Endodermal cell (in vitro differentiated cells): ENCODE results near the gene QRICH1. TPM values are rescaled to one million over a fixed set of nuclear protein-coding genes. Genes with fewer than 3 reads are reported as not detected.

Source experiments
- DNase-seq: peaks from one replicate; pipeline ENCODE4 v3.0.0-alpha.2; 2017
- H3K27ac ChIP-seq: 2 replicates; pipeline ENCODE4 v1.5.1; 2013; ENCODE audit warnings: mild to moderate bottlenecking, low read depth, low read length, moderate library complexity
- H3K27me3 ChIP-seq: 2 replicates; pipeline ENCODE4 v1.6.1; 2013; ENCODE audit warnings: mild to moderate bottlenecking, low read length, moderate library complexity; ENCODE audit not compliant: insufficient read depth, control insufficient read depth, poor library complexity, severe bottlenecking
- H3K36me3 ChIP-seq: 2 replicates; pipeline ENCODE4 v1.7.0; 2013; ENCODE audit warnings: mild to moderate bottlenecking, low read length, moderate library complexity; ENCODE audit not compliant: control insufficient read depth, insufficient read depth
- H3K4me1 ChIP-seq: one replicate; pipeline ENCODE4 v1.7.0; 2013; ENCODE audit warnings: low read length; ENCODE audit not compliant: control insufficient read depth, insufficient read depth
- H3K4me3 ChIP-seq: 2 replicates; pipeline ENCODE4 v1.5.1; 2013; ENCODE audit warnings: mild to moderate bottlenecking, low read length, moderate library complexity
- H3K9ac ChIP-seq: 2 replicates; pipeline ENCODE4 v1.6.1; 2013; ENCODE audit warnings: mild to moderate bottlenecking, low read length, moderate library complexity; ENCODE audit not compliant: poor library complexity, severe bottlenecking; ENCODE audit errors: extremely low read depth
- H3K9me3 ChIP-seq: 2 replicates; pipeline ENCODE4 v1.6.1; 2013; ENCODE audit warnings: mild to moderate bottlenecking, low read length, moderate library complexity; ENCODE audit not compliant: control insufficient read depth
- H3K27ac Mint-ChIP-seq: 2 replicates; pipeline ENCODE4 v1.8.0; 2020; ENCODE audit warnings: mixed read lengths
- H3K27me3 Mint-ChIP-seq: 2 replicates; pipeline ENCODE4 v1.8.0; 2021; ENCODE audit warnings: mild to moderate bottlenecking, mixed read lengths; ENCODE audit not compliant: insufficient read depth
- H3K36me3 Mint-ChIP-seq: 2 replicates; pipeline ENCODE4 v1.8.0; 2020; ENCODE audit warnings: low read depth, mixed read lengths
- H3K4me1 Mint-ChIP-seq: 2 replicates; pipeline ENCODE4 v1.8.0; 2020; ENCODE audit warnings: mixed read lengths
- H3K4me3 Mint-ChIP-seq: 2 replicates; pipeline ENCODE4 v1.8.0; 2020; ENCODE audit warnings: mild to moderate bottlenecking, moderate library complexity, mixed read lengths
- H3K9me3 Mint-ChIP-seq: 2 replicates; pipeline ENCODE4 v1.8.0; 2020; ENCODE audit warnings: mild to moderate bottlenecking, mixed read lengths
- CTCF ChIP-seq: fragments of 200-600 bp; sonication (generic); conservative IDR thresholded peaks from 2 replicates; pipeline ENCODE4 v1.5.0; 2021; ENCODE audit warnings: antibody characterized with exemption, mild to moderate bottlenecking
- WGBS, 2 experiments: methylation state at CpG; one replicate each; pipeline versions ENCODE4 v1.1.5 to v1.1.7; 2013; ENCODE audit warnings: missing lambda C conversion rate in 2 of 2, mixed read lengths in 1 of 2; ENCODE audit not compliant: insufficient coverage in 1 of 2, insufficient read length in 1 of 2; 5-methylcytosine and 5-hydroxymethylcytosine counted together
- total RNA-seq, 2 donors: library from RNA; stranded (reverse); fragmentation: NEBNext Ultra II Directional in 1 of 2; extraction: Animal tissue kit (Norgen Biotek cat#: 25700) in 1 of 2; gene quantifications; 2 replicates in 1 of 2; 3 replicates in 1 of 2; pipeline ENCODE4 v1.2.1, GENCODE V29; 2021

QRICH1 gene
- total RNA-seq, 2 donors from 2014 or later, result 127 to 155 TPM

- Histone ChIP-seq H3K27ac (no peak overlapping the region), H3K9me3 (no peaks in the 10 kb centered on the region), H3K4me1 (peaks cover 6% of the 10 kb centered on the region), H3K36me3 (peaks cover 85% of the 10 kb centered on the region), H3K9ac (no peak overlapping the region), H3K4me3 (peak overlapping the region; percentile 77), H3K27me3 (no peaks in the 10 kb centered on the region)
- no peaks in the 10 kb centered on the region for H3K9me3 Mint-ChIP-seq
- H3K4me1 Mint-ChIP-seq, result peaks cover 14% of the 10 kb centered on the region
- H3K27ac Mint-ChIP-seq, result peak overlapping the region; percentile 98
- H3K36me3 Mint-ChIP-seq, result peaks cover 69% of the 10 kb centered on the region
- DNase-seq, result no peak
- peak overlapping the region; percentile 79 for H3K4me3 Mint-ChIP-seq
- no peak for TF ChIP-seq CTCF
- H3K27me3 Mint-ChIP-seq, result no peaks in the 10 kb centered on the region
- 4 to 22% methylated on average over 4 to 7 of the region's 7 CpGs for WGBS, 2 experiments
Measured at GRCh38 chr3:49029563-49029884, 64.3 kb downstream of the QRICH1 start.

GRCh38 chr3:49028673-49029562 is 65.0 kb downstream of the QRICH1 start, which contains the start of gene IMPDH2:
TSS of gene IMPDH2 (minus strand) at chr3:49029398. CDS start at chr3:49029350, 48 bp downstream.
- Histone ChIP-seq H3K9me3 (no peaks in the 10 kb centered on the region), H3K27me3 (no peaks in the 10 kb centered on the region), H3K36me3 (peaks cover 86% of the 10 kb centered on the region), H3K27ac (peak within 1 kb of the TSS; percentile 65), H3K9ac (peak within 1 kb of the TSS; percentile 74), H3K4me1 (peaks cover 6% of the 10 kb centered on the region), H3K4me3 (peak within 1 kb of the TSS; percentile 77)
- peaks cover 14% of the 10 kb centered on the region for H3K4me1 Mint-ChIP-seq
- no peaks in the 10 kb centered on the region for H3K27me3 Mint-ChIP-seq
- no peak for TF ChIP-seq CTCF
- peak; percentile 97 for DNase-seq
- H3K4me3 Mint-ChIP-seq, result peak within 1 kb of the TSS; percentile 79
- peaks cover 71% of the 10 kb centered on the region for H3K36me3 Mint-ChIP-seq
- no peaks in the 10 kb centered on the region for H3K9me3 Mint-ChIP-seq
- 8 to 18% methylated on average over 24 to 55 of the region's 55 CpGs for WGBS, 2 experiments
- H3K27ac Mint-ChIP-seq, result peak within 1 kb of the TSS; percentile 98

- no peak for TF ChIP-seq CTCF
- Mint-ChIP-seq H3K27ac (peak overlapping the region; percentile 98), H3K9me3 (no peaks in the 10 kb centered on the region), H3K4me3 (peak overlapping the region; percentile 79), H3K4me1 (peaks cover 15% of the 10 kb centered on the region), H3K36me3 (peaks cover 71% of the 10 kb centered on the region), H3K27me3 (no peaks in the 10 kb centered on the region)
- no peak for DNase-seq
- Histone ChIP-seq H3K27ac (no peak overlapping the region), H3K9me3 (no peaks in the 10 kb centered on the region), H3K36me3 (peaks cover 87% of the 10 kb centered on the region), H3K9ac (peak overlapping the region; percentile 74), H3K4me3 (peak overlapping the region; percentile 77), H3K27me3 (no peaks in the 10 kb centered on the region), H3K4me1 (peaks cover 6% of the 10 kb centered on the region)
- 87 to 92% methylated on average over 2 to 4 of the region's 4 CpGs for WGBS, 2 experiments
Measured at GRCh38 chr3:49028298-49028672, 65.6 kb downstream of the QRICH1 start.
